Immature natural killer cell (primary cell): ENCODE data around the gene GAD2. TPM values are rescaled to one million over a fixed set of nuclear protein-coding genes. Genes with fewer than 3 reads are reported as not detected.

Experiments used
- DNase-seq, 3 donors: peaks; one replicate each; pipeline ENCODE4 v3.0.0; 2022; ENCODE audit warnings: mixed read lengths in 1 of 3
- H3K27ac Mint-ChIP-seq, 6 donors: one replicate each; pipeline ENCODE4 v1.8.0; 2020; ENCODE audit warnings: mixed read lengths in 6 of 6, mild to moderate bottlenecking in 5 of 6, inconsistent platforms in 4 of 6, moderate library complexity in 3 of 6
- H3K27me3 Mint-ChIP-seq, 3 donors: one replicate each; pipeline ENCODE4 v1.8.0; 2020 to 2021; ENCODE audit warnings: low read depth in 3 of 3, mild to moderate bottlenecking in 3 of 3, mixed read lengths in 3 of 3, moderate library complexity in 3 of 3, inconsistent platforms in 1 of 3
- H3K36me3 Mint-ChIP-seq, 3 donors: one replicate each; pipeline ENCODE4 v1.8.0; 2020; ENCODE audit warnings: mixed read lengths in 3 of 3, inconsistent platforms in 2 of 3, mild to moderate bottlenecking in 2 of 3
- H3K4me1 Mint-ChIP-seq, 2 donors: one replicate each; pipeline ENCODE4 v1.8.0; 2020; ENCODE audit warnings: inconsistent platforms in 2 of 2, mild to moderate bottlenecking in 2 of 2, mixed read lengths in 2 of 2, moderate library complexity in 1 of 2
- H3K4me3 Mint-ChIP-seq, 5 donors: one replicate each; pipeline ENCODE4 v1.8.0; 2020; ENCODE audit warnings: mild to moderate bottlenecking in 5 of 5, mixed read lengths in 5 of 5, inconsistent platforms in 3 of 5, moderate library complexity in 3 of 5
- H3K9me3 Mint-ChIP-seq, 6 donors: one replicate each; pipeline ENCODE4 v1.8.0; 2020; ENCODE audit warnings: mild to moderate bottlenecking in 6 of 6, mixed read lengths in 6 of 6, inconsistent platforms in 4 of 6, moderate library complexity in 3 of 6
- polyA plus RNA-seq, 3 donors: library from polyadenylated mRNA; unstranded; fragments of 300-500 nt; fragmentation: Illumina TruSeq; gene quantifications; one replicate each; pipeline ENCODE4 v1.2.3, GENCODE V29; 2021

The GAD2 gene
- polyA plus RNA-seq, 3 donors from 2014 or later = not detected

DNA sequence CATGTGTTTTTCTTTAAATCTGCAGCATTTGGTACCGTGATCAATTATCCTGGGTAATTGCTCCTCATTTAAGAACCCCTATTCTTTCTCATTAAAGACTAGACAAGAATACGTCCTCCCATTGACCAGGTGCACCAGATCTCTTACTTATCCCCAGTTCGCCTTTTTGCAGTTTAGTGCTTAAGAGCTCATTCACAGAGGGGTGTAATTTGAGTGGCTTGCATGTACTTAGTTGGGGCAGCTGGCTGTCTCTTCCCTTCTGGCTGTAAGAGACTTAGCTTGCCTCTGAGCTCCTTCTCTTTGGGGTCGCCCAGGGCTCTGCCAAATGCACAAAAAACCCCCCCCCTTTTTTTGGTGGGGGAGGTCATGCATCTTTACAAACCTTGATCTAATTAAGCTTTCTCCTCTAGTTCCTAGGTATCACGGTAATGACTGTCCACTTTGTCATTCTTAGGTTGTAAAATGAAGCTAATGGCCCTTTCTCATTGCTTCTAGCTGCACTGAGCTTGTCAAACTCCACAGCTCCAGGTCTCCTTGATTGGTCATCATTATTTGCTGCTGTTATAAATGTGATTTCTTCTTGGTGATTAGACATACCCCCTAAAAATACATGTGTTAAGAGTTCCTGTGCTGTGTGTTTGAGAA lies 26.3 kb downstream of the GAD2 start:
- Mint-ChIP-seq H3K27me3 (peaks cover 2 to 6% (median 4%) of the 10 kb centered on the region in 3 donors), H3K4me3 (no peak overlapping the region), H3K27ac (no peak overlapping the region), H3K9me3 (no peaks in the 10 kb centered on the region), H3K36me3 (no peaks in the 10 kb centered on the region), H3K4me1 (no peaks in the 10 kb centered on the region)
- no peak for DNase-seq

DNA sequence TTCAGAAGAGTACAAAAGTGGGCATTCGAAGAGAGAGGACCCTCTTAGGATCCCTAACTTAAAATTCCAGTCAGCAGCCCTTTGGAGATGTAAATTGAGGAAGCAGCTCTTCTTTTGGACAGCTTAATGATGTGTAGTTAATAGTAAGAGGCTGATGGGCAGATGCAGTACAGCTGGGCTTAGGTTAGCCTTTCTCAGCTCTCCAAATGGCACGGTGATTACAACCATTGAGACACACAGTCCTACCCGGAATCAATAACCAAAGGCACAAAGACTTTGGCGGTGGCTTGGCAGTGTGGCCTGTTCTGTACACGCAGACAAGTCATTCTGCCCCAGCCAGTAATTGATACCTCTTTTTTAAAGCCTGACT lies 26.8 kb downstream of the GAD2 start:
- Mint-ChIP-seq H3K4me1 (no peaks in the 10 kb centered on the region), H3K27me3 (peaks cover 2 to 6% (median 4%) of the 10 kb centered on the region in 3 donors), H3K36me3 (no peaks in the 10 kb centered on the region), H3K9me3 (no peaks in the 10 kb centered on the region), H3K4me3 (no peak overlapping the region), H3K27ac (no peak overlapping the region)
- no peak for DNase-seq

DNA sequence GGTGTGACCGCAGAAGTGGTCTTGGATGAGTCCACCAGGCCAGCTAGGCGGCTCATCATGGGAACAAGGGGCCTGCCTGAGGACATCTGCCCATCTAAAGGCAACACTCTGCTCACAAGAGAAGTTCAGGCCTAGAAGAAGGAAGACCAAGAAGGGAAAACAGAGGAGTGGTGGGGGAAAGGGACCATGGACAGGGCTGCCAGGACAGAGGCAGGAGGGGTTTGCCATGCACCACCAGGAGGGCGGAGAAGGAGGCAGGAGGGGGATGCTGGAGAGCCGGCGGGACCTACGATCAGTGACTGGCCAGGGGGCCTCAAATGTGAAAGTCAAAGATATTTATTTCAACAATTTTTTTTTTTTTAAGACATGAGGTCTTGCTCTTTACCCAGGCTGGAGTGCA lies 33.1 kb downstream of the GAD2 start:
- DNase-seq = no peak
- Mint-ChIP-seq H3K36me3 (no peaks in the 10 kb centered on the region), H3K27me3 (peaks cover 1 to 6% (median 2%) of the 10 kb centered on the region in 3 donors), H3K9me3 (peaks cover 0 to 1% (median 0%) of the 10 kb centered on the region in 6 donors), H3K4me1 (no peaks in the 10 kb centered on the region), H3K27ac (no peak overlapping the region), H3K4me3 (no peak overlapping the region)

DNA sequence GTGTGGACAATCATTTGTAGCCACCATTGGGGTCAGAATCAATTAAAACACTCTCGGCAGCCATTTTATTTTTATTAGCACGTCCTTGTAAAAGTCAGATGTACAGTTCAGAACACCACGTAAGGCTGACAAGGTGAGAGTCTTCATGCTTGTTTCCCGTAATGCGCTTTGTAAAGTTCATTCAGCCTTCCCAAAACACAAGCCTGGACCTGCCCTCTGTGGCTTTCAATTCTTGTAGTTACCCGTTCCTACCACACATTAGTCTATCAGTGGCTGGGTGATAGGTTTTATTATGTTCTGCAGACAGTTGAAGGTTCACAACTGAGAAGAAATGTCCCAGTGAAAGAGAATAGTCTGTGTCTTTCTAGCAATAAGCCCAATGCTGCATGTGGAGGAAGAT lies 35.4 kb downstream of the GAD2 start:
- Mint-ChIP-seq H3K36me3 (no peaks in the 10 kb centered on the region), H3K9me3 (peaks cover 0 to 1% (median 0%) of the 10 kb centered on the region in 6 donors), H3K4me1 (no peaks in the 10 kb centered on the region), H3K27me3 (peaks cover 1 to 4% (median 4%) of the 10 kb centered on the region in 3 donors), H3K4me3 (no peak overlapping the region), H3K27ac (no peak overlapping the region)
- DNase-seq = no peak

DNA sequence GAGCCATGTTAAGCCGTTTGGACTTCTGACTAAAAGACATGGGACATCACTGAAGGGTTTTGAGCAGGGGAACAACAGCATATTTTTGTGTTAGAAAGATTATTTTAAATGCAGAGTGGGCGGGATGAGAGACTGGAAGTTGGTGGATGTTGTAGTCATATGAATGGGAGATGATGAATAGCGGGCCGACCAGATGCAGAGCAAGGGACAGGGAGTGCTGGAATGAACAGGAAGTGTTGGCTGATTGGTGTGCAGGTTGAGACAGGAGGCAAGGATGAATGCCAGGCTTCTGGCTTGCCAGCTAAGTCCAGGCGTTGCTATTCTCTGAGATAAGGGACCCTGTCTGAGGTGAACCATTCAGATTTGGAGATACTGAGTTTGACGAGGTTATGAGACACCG lies 38.0 kb downstream of the GAD2 start:
- peaks cover 1 to 6% (median 4%) of the 10 kb centered on the region in 3 donors for H3K27me3 Mint-ChIP-seq
- H3K27ac Mint-ChIP-seq = no peak overlapping the region
- no peak overlapping the region for H3K4me3 Mint-ChIP-seq
- no peak for DNase-seq
- peaks cover 0 to 1% (median 0%) of the 10 kb centered on the region in 6 donors for H3K9me3 Mint-ChIP-seq
- H3K36me3 Mint-ChIP-seq = no peaks in the 10 kb centered on the region
- H3K4me1 Mint-ChIP-seq = no peaks in the 10 kb centered on the region

- Mint-ChIP-seq H3K36me3 (no peaks in the 10 kb centered on the region), H3K9me3 (no peaks in the 10 kb centered on the region), H3K27me3 (peaks cover 1 to 10% (median 4%) of the 10 kb centered on the region in 3 donors), H3K4me1 (no peaks in the 10 kb centered on the region), H3K4me3 (no peak overlapping the region), H3K27ac (no peak overlapping the region)
- no peak for DNase-seq
Observed at GRCh38 chr10:26259341-26259740, 42.8 kb downstream of the GAD2 start.

DNA sequence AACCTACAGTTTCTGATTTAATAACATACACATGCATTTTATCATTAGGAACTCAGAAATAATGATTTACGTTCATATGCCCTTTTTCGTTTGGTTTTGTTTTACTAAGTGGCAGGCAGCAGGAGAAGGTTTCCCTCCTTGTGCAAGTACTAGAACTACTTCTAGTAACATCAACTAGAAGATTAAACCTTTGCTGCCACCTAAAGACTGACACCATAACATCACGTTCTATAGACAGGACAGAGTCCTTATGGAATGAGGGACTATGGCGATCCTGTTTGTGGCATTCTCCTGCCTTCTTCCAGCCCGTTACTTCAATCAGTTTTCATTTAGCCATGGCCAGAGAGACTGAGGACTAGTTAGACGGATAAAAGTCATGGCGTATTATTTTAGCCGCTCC lies 53.2 kb downstream of the GAD2 start:
- no peaks in the 10 kb centered on the region for H3K4me1 Mint-ChIP-seq
- peaks cover 0 to 13% (median 11%) of the 10 kb centered on the region in 3 donors for H3K27me3 Mint-ChIP-seq
- H3K4me3 Mint-ChIP-seq = no peak overlapping the region
- H3K9me3 Mint-ChIP-seq = no peaks in the 10 kb centered on the region
- no peak overlapping the region for H3K27ac Mint-ChIP-seq
- no peaks in the 10 kb centered on the region for H3K36me3 Mint-ChIP-seq
- DNase-seq = no peak

DNA sequence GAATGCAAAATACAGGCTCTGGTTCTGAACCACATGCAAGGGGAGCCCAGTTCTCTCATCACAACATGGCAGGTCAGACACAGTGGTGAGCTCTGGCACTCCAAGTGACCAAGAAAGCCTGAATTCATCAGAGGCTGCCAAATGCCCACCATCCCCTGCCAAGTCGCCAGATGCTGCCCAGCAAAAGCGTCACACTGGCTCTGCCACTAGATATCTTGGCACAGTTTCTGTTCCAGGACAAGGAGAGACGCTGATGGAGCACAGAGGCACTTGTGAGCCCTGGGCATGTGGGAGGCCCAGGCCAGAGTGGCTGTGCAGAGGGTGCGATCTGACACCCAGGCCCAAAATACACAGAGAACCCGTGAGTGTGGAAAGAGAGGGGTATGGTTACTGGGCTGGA lies 57.8 kb downstream of the GAD2 start:
- no peak for DNase-seq
- H3K27me3 Mint-ChIP-seq = peaks cover 0 to 11% (median 5%) of the 10 kb centered on the region in 3 donors

DNA sequence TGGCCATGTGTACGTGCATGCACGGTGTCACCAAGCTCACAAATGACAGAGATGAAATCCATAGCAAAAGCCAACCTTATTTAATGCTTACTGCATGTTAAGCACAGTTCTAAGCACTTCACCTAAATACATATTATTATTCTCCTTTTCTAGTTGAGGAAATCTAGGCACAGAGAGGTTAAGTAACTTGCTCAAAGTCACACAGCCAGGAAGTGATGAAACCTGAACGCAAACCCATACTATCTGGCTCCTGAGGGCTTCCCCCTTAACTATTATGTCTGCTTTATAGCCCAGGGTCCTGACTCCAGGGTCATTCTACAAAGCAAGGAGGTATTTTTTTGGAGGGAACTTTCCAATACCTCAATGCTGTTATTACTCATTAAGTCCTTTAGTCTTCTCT lies 61.7 kb downstream of the GAD2 start:
- Mint-ChIP-seq H3K27ac (no peak overlapping the region), H3K4me1 (no peaks in the 10 kb centered on the region), H3K36me3 (no peaks in the 10 kb centered on the region), H3K27me3 (peaks cover 0 to 4% (median 0%) of the 10 kb centered on the region in 3 donors), H3K9me3 (peaks cover 0 to 5% (median 0%) of the 10 kb centered on the region in 6 donors), H3K4me3 (no peak overlapping the region)
- no peak for DNase-seq

More for the DNA sequence above, 57.8 kb downstream of the GAD2 start:
- Mint-ChIP-seq H3K4me1 (no peaks in the 10 kb centered on the region), H3K36me3 (no peaks in the 10 kb centered on the region), H3K9me3 (peaks cover 0 to 3% (median 0%) of the 10 kb centered on the region in 6 donors), H3K4me3 (no peak overlapping the region), H3K27ac (no peak overlapping the region)

DNA sequence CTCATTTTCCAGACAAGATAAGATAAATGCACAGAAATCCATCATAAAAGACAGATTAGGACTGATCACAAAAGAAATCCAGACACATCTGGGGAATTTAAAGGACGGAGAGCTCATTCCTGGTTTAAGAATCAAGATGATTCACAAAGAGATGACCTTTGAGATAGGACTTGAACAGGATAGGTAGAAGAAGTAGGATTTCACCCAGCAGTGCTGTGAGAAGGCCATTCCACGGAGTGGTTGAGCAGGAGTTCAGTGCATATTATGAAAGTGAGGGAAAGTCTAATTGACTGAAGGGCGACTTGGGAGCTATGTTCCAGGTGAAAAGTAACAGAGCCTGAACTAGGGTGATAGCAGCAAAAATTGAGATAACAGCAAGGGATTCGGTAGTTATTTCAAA lies 73.7 kb downstream of the GAD2 start:
- H3K4me1 Mint-ChIP-seq = no peaks in the 10 kb centered on the region
- H3K36me3 Mint-ChIP-seq = peaks cover 0 to 3% (median 0%) of the 10 kb centered on the region in 3 donors
- peaks cover 3 to 17% (median 4%) of the 10 kb centered on the region in 3 donors for H3K27me3 Mint-ChIP-seq
- no peak overlapping the region for H3K27ac Mint-ChIP-seq
- H3K4me3 Mint-ChIP-seq = no peak overlapping the region
- no peaks in the 10 kb centered on the region for H3K9me3 Mint-ChIP-seq
- no peak for DNase-seq

DNA sequence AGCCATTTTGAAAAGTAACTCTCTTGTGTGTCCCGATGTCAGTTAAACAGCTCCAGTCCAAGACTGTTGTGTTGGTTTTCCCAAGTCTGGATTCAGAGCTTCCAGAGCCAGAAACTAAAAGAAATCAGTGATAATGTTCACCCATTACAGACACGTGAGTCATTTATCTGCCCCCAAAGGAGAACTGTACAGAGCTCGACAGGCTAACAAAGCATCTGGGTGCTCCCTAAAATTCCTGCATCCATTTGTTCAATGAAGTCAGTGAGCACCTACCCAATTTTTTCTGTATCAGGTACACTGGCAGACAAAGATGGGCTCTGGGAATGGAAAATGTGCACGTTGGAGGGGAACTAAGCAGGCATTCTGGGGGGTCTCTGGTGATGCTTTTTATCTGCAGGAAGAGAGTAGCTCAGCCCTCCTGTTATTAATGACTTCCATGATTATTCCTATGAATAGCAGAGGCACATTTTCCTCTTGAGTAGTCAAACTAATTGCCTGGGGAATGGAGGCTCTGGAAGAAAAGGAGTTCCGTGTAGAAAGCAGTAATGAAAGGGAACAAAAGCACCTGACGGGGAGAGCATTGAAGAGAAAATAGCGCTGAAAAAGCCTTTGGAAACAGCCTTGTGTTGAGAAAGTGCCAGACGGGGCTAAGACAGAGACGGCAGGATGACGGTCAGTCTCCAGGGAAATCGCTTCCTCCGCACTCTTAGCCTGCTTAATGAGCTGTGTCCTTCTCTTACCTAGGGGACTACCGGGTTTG lies 75.3 kb downstream of the GAD2 start:
- Mint-ChIP-seq H3K27me3 (peaks cover 4 to 17% (median 4%) of the 10 kb centered on the region in 3 donors), H3K27ac (no peak overlapping the region), H3K4me3 (no peak overlapping the region), H3K4me1 (no peaks in the 10 kb centered on the region), H3K36me3 (peaks cover 0 to 3% (median 0%) of the 10 kb centered on the region in 3 donors), H3K9me3 (no peaks in the 10 kb centered on the region)
- DNase-seq = no peak

DNA sequence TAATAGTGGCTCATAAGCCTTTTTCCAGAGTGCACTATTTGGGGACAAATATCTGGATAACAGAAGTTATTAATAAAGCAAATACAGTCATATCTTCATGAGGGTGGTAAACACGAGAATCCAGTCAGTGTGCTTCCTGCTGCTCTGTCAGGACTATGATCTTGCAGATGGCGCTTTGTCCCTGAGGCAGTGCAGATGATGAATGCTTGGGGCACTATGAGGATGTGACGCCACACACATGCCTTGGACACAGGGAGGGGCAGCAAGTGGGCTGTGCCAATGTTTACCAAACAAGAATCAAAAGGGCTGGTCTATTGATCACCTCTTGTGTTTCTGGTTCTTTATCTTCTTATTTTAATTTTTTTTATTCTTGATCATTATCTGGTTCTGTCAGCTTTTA lies 79.8 kb downstream of the GAD2 start:
- Mint-ChIP-seq H3K36me3 (peaks cover 0 to 3% (median 0%) of the 10 kb centered on the region in 3 donors), H3K4me1 (no peaks in the 10 kb centered on the region), H3K9me3 (no peaks in the 10 kb centered on the region), H3K27me3 (peaks cover 2 to 6% (median 4%) of the 10 kb centered on the region in 3 donors), H3K4me3 (no peak overlapping the region), H3K27ac (no peak overlapping the region)
- DNase-seq = no peak

GRCh38 chr10:26300001-26300400 lies 83.4 kb downstream of the GAD2 start:
- Mint-ChIP-seq H3K4me3 (no peak overlapping the region), H3K9me3 (no peaks in the 10 kb centered on the region), H3K36me3 (no peaks in the 10 kb centered on the region), H3K27ac (no peak overlapping the region), H3K27me3 (peaks cover 0 to 5% (median 2%) of the 10 kb centered on the region in 3 donors), H3K4me1 (no peaks in the 10 kb centered on the region)
- DNase-seq = no peak

DNA sequence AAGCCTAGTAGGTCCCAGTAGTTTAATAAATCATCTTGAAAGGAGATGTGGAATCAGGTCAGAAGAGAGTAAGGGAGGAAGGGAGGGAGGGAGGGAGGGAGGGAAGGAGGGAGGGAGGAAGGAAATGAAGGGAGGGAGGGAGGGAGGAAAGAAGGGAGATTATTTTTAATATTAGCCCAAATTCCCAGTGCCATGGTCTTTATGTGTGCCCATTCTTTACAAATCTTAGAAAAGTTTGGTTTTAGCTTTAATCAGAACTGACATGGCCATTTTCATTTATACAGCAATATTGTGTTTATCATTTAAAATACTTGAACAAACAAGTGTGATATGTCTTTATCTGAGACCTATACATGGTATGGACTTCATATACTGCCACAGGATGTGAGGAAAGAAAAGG lies 86.8 kb downstream of the GAD2 start:
- Mint-ChIP-seq H3K36me3 (no peaks in the 10 kb centered on the region), H3K27ac (no peak overlapping the region), H3K9me3 (peaks cover 0 to 2% (median 0%) of the 10 kb centered on the region in 6 donors), H3K4me1 (no peaks in the 10 kb centered on the region), H3K4me3 (no peak overlapping the region), H3K27me3 (peaks cover 4 to 5% (median 5%) of the 10 kb centered on the region in 3 donors)
- no peak for DNase-seq
